Stimulated activated CD4-positive, alpha-beta T cell treated with anti-CD3 and anti-CD28 coated beads, Interleukin-12 subunit alpha, Interleukin-12 subunit beta, amount 100 ng/mL, for 24 hours (primary cell): ENCODE measurements around the gene GGPS1.
"Not testable (repeated sequence)": the region's sequence is repeated elsewhere in the genome, so short reads cannot be mapped to it uniquely, and the experiment has no call there.

Experiments used
- DNase-seq, 2 experiments: peaks; one replicate each; pipeline ENCODE4 v3.0.0-alpha.2; 2020; ENCODE audit warnings: low read depth in 2 of 2

GGPS1 gene

GRCh38 chr1:235339746-235340145, 11.4 kb downstream of the GGPS1 start:
- no peak for DNase-seq

- DNase-seq = no peak
Observed at GRCh38 chr1:235341334-235341733, 13.0 kb downstream of the GGPS1 start.

- DNase-seq = no peak
Observed at GRCh38 chr1:235342039-235342438, 13.7 kb downstream of the GGPS1 start.

GRCh38 chr1:235342471-235342870, 14.1 kb downstream of the GGPS1 start:
- no peak for DNase-seq

- DNase-seq = no peak
Observed at GRCh38 chr1:235343726-235344125, 15.4 kb downstream of the GGPS1 start.

- no peak for DNase-seq
Observed at GRCh38 chr1:235351441-235351840, 23.1 kb downstream of the GGPS1 start.

- no peak for DNase-seq
Observed at GRCh38 chr1:235351898-235352297, 23.5 kb downstream of the GGPS1 start.

GRCh38 chr1:235357485-235358373, 29.4 kb downstream of the GGPS1 start:
- no peak for DNase-seq

GRCh38 chr1:235358899-235359298, 30.5 kb downstream of the GGPS1 start:
- DNase-seq = no peak

GRCh38 chr1:235364189-235364588, 35.8 kb downstream of the GGPS1 start:
- DNase-seq = not testable (repeated sequence)

GRCh38 chr1:235366286-235366685, 37.9 kb downstream of the GGPS1 start:
- peak; percentile 5 to 8 for DNase-seq

GRCh38 chr1:235367000-235367908, 38.9 kb downstream of the GGPS1 start, which contains the start of gene TBCE:
TSS of gene TBCE (plus strand) at chr1:235367427. CDS start at chr1:235380050, 12,623 bp downstream.
- peak; percentile 76 to 92 for DNase-seq

- DNase-seq = no peak
Observed at GRCh38 chr1:235368428-235368827, 40.1 kb downstream of the GGPS1 start.

- DNase-seq = no peak
Observed at GRCh38 chr1:235369802-235370201, 41.4 kb downstream of the GGPS1 start.

- DNase-seq = no peak
Observed at GRCh38 chr1:235375919-235376605, 47.7 kb downstream of the GGPS1 start.

- not testable (repeated sequence) for DNase-seq
Observed at GRCh38 chr1:235378134-235378735, 49.9 kb downstream of the GGPS1 start.

- not testable (repeated sequence) for DNase-seq
Observed at GRCh38 chr1:235381955-235382739, 53.8 kb downstream of the GGPS1 start.

- not testable (repeated sequence) for DNase-seq
Observed at GRCh38 chr1:235385633-235386032, 57.3 kb downstream of the GGPS1 start.

- no peak for DNase-seq
Observed at GRCh38 chr1:235391874-235392273, 63.5 kb downstream of the GGPS1 start.
